ENCODE data around the gene DENND1A.

Gene DENND1A

GRCh38 chr9:123395689-123396511 lies 534.0 kb downstream of the DENND1A start:
- DNase-seq (ENCODE audit: low read depth, low spot score): no peak
- Histone ChIP-seq H3K36me3 (ENCODE audit: insufficient read depth, low read length) (no peaks in the 10 kb centered on the region), H3K4me3 (no peak overlapping the region), H3K9ac (ENCODE audit: insufficient read length) (no peak overlapping the region), H3K9me3 (ENCODE audit: low read depth, low read length) (no peaks in the 10 kb centered on the region), H3K27ac (no peak overlapping the region)
- TF ChIP-seq EZH2 (IDR thresholded peaks at IDR 0.05) (no peak), POLR2AphosphoS5 (IDR thresholded peaks at IDR 0.05; ENCODE audit: borderline replicate concordance, low read depth, low read length) (no peak), FOXP2 (optimal IDR thresholded peaks at IDR 0.05; ENCODE audit: control extremely low read depth, extremely low read length, insufficient read depth) (no peak)

GRCh38 chr9:123395276-123395688 lies 534.6 kb downstream of the DENND1A start:
- H3K9ac ChIP-seq (ENCODE audit: insufficient read length): no peak overlapping the region

GRCh38 chr9:123394291-123395235 lies 535.4 kb downstream of the DENND1A start:
- no peak for DNase-seq (ENCODE audit: low read depth, low spot score)
- Histone ChIP-seq H3K9me3 (ENCODE audit: low read depth, low read length) (no peaks in the 10 kb centered on the region), H3K27ac (no peak overlapping the region), H3K9ac (ENCODE audit: insufficient read length) (no peak overlapping the region), H3K4me3 (no peak overlapping the region), H3K36me3 (ENCODE audit: insufficient read depth, low read length) (no peaks in the 10 kb centered on the region)
- TF ChIP-seq POLR2AphosphoS5 (IDR thresholded peaks at IDR 0.05; ENCODE audit: borderline replicate concordance, low read depth, low read length) (no peak), EZH2 (IDR thresholded peaks at IDR 0.05) (no peak), FOXP2 (optimal IDR thresholded peaks at IDR 0.05; ENCODE audit: control extremely low read depth, extremely low read length, insufficient read depth) (no peak)

More at GRCh38 chr9:123395276-123395688, 534.6 kb downstream of the DENND1A start:
- H3K27ac ChIP-seq: no peak overlapping the region
- no peak for TF ChIP-seq EZH2 (IDR thresholded peaks at IDR 0.05)
- TF ChIP-seq FOXP2 (optimal IDR thresholded peaks at IDR 0.05; ENCODE audit: control extremely low read depth, extremely low read length, insufficient read depth): no peak
- no peak for TF ChIP-seq POLR2AphosphoS5 (IDR thresholded peaks at IDR 0.05; ENCODE audit: borderline replicate concordance, low read depth, low read length)
- no peaks in the 10 kb centered on the region for H3K9me3 ChIP-seq (ENCODE audit: low read depth, low read length)
- no peaks in the 10 kb centered on the region for H3K36me3 ChIP-seq (ENCODE audit: insufficient read depth, low read length)
- no peak overlapping the region for H3K4me3 ChIP-seq
- no peak for DNase-seq (ENCODE audit: low read depth, low spot score)

- no peak overlapping the region for H3K4me3 ChIP-seq
- no peaks in the 10 kb centered on the region for H3K36me3 ChIP-seq (ENCODE audit: insufficient read depth, low read length)
- TF ChIP-seq FOXP2 (optimal IDR thresholded peaks at IDR 0.05; ENCODE audit: control extremely low read depth, extremely low read length, insufficient read depth) (no peak), POLR2AphosphoS5 (IDR thresholded peaks at IDR 0.05; ENCODE audit: borderline replicate concordance, low read depth, low read length) (no peak), EZH2 (IDR thresholded peaks at IDR 0.05) (no peak)
- H3K9me3 ChIP-seq (ENCODE audit: low read depth, low read length): no peaks in the 10 kb centered on the region
- H3K27ac ChIP-seq: no peak overlapping the region
- DNase-seq (ENCODE audit: low read depth, low spot score): no peak
- H3K9ac ChIP-seq (ENCODE audit: insufficient read length): no peak overlapping the region
These were observed 537.1 kb downstream of the DENND1A start for GRCh38 chr9:123392802-123393201.

- no peaks in the 10 kb centered on the region for H3K36me3 ChIP-seq (ENCODE audit: insufficient read depth, low read length)
- no peak overlapping the region for H3K27ac ChIP-seq
- H3K9ac ChIP-seq (ENCODE audit: insufficient read length): no peak overlapping the region
- peak overlapping the region; percentile 30 for H3K4me3 ChIP-seq
- DNase-seq (ENCODE audit: low read depth, low spot score): no peak
- H3K9me3 ChIP-seq (ENCODE audit: low read depth, low read length): no peaks in the 10 kb centered on the region
- TF ChIP-seq EZH2 (IDR thresholded peaks at IDR 0.05): no peak
- no peak for TF ChIP-seq POLR2AphosphoS5 (IDR thresholded peaks at IDR 0.05; ENCODE audit: borderline replicate concordance, low read depth, low read length)
- TF ChIP-seq FOXP2 (optimal IDR thresholded peaks at IDR 0.05; ENCODE audit: control extremely low read depth, extremely low read length, insufficient read depth): no peak
These were observed 538.0 kb downstream of the DENND1A start for GRCh38 chr9:123391946-123392345.

GRCh38 chr9:123391233-123391632 lies 538.7 kb downstream of the DENND1A start:
- Histone ChIP-seq H3K36me3 (ENCODE audit: insufficient read depth, low read length) (no peaks in the 10 kb centered on the region), H3K9me3 (ENCODE audit: low read depth, low read length) (no peaks in the 10 kb centered on the region), H3K27ac (no peak overlapping the region), H3K4me3 (no peak overlapping the region), H3K9ac (ENCODE audit: insufficient read length) (no peak overlapping the region)
- no peak for DNase-seq (ENCODE audit: low read depth, low spot score)
- TF ChIP-seq EZH2 (IDR thresholded peaks at IDR 0.05) (no peak), FOXP2 (optimal IDR thresholded peaks at IDR 0.05; ENCODE audit: control extremely low read depth, extremely low read length, insufficient read depth) (no peak), POLR2AphosphoS5 (IDR thresholded peaks at IDR 0.05; ENCODE audit: borderline replicate concordance, low read depth, low read length) (no peak)

GRCh38 chr9:123390337-123391135 lies 539.4 kb downstream of the DENND1A start:
- no peak for DNase-seq (ENCODE audit: low read depth, low spot score)
- no peak overlapping the region for H3K9ac ChIP-seq (ENCODE audit: insufficient read length)
- no peaks in the 10 kb centered on the region for H3K9me3 ChIP-seq (ENCODE audit: low read depth, low read length)
- no peak overlapping the region for H3K4me3 ChIP-seq
- TF ChIP-seq EZH2 (IDR thresholded peaks at IDR 0.05): no peak
- H3K36me3 ChIP-seq (ENCODE audit: insufficient read depth, low read length): no peaks in the 10 kb centered on the region
- no peak overlapping the region for H3K27ac ChIP-seq

- Histone ChIP-seq H3K4me3 (no peak overlapping the region), H3K9me3 (ENCODE audit: low read depth, low read length) (no peaks in the 10 kb centered on the region), H3K36me3 (ENCODE audit: insufficient read depth, low read length) (no peaks in the 10 kb centered on the region), H3K9ac (ENCODE audit: insufficient read length) (no peak overlapping the region), H3K27ac (no peak overlapping the region)
- no peak for DNase-seq (ENCODE audit: low read depth, low spot score)
- TF ChIP-seq EZH2 (IDR thresholded peaks at IDR 0.05) (no peak), POLR2AphosphoS5 (IDR thresholded peaks at IDR 0.05; ENCODE audit: borderline replicate concordance, low read depth, low read length) (no peak)
These were observed 540.2 kb downstream of the DENND1A start for GRCh38 chr9:123389698-123390097.
